OCI-LY1 (cell line): ENCODE results near the gene LRIG1.

Source experiments
- CTCF ChIP-seq: fragments of 200-600 bp; sonication (generic), shearing (Covaris generic); IDR thresholded peaks from 2 replicates; pipeline ENCODE4 v1.5.1; 2017; ENCODE audit warnings: mild to moderate bottlenecking, antibody characterized with exemption, low read length, moderate library complexity, mixed read lengths
- EZH2 ChIP-seq: fragments of 200-600 bp; sonication (generic), shearing (Covaris generic); IDR thresholded peaks from 2 replicates; pipeline ENCODE4 v1.8.0; 2017; ENCODE audit warnings: borderline replicate concordance, mixed run types, mild to moderate bottlenecking, antibody characterized with exemption, low read length, moderate library complexity, mixed read lengths

GRCh38 chr3:66355394-66355793 is 145.4 kb downstream of the LRIG1 start:
- no peak for TF ChIP-seq CTCF
- TF ChIP-seq EZH2, result no peak
